ENCODE results near the gene ABCA4. TPM values are rescaled to one million over a fixed set of nuclear protein-coding genes. Genes with fewer than 3 reads are reported as not detected.

The ABCA4 gene
- total RNA-seq, 1 donor from 2014 or later: 6.0 TPM

- TF ChIP-seq CTCF (IDR thresholded peaks at IDR 0.05): no peak
- DNase-seq (ENCODE audit: extremely low spot score, unreplicated experiment): no peak
- peaks cover 55% of the 10 kb centered on the region for H3K4me1 Mint-ChIP-seq (ENCODE audit: unreplicated experiment)
- no peaks in the 10 kb centered on the region for H3K9me3 Mint-ChIP-seq (ENCODE audit: unreplicated experiment)
- peak overlapping the region; percentile 97 for H3K27ac Mint-ChIP-seq (ENCODE audit: unreplicated experiment)
- no peak overlapping the region for H3K4me3 Mint-ChIP-seq (ENCODE audit: unreplicated experiment)
- no peaks in the 10 kb centered on the region for H3K36me3 Mint-ChIP-seq (ENCODE audit: unreplicated experiment)
- no peaks in the 10 kb centered on the region for H3K27me3 Mint-ChIP-seq (ENCODE audit: unreplicated experiment)
Measured at GRCh38 chr1:94098585-94099111, 22.3 kb downstream of the ABCA4 start.

- H3K36me3 Mint-ChIP-seq (ENCODE audit: unreplicated experiment): no peaks in the 10 kb centered on the region
- no peaks in the 10 kb centered on the region for H3K27me3 Mint-ChIP-seq (ENCODE audit: unreplicated experiment)
- DNase-seq (ENCODE audit: extremely low spot score, unreplicated experiment): no peak
- TF ChIP-seq CTCF (IDR thresholded peaks at IDR 0.05): no peak
- H3K4me1 Mint-ChIP-seq (ENCODE audit: unreplicated experiment): peaks cover 71% of the 10 kb centered on the region
- peak overlapping the region; percentile 26 for H3K4me3 Mint-ChIP-seq (ENCODE audit: unreplicated experiment)
- H3K9me3 Mint-ChIP-seq (ENCODE audit: unreplicated experiment): no peaks in the 10 kb centered on the region
- peak overlapping the region; percentile 97 for H3K27ac Mint-ChIP-seq (ENCODE audit: unreplicated experiment)
Measured at GRCh38 chr1:94096797-94097549, 24.0 kb downstream of the ABCA4 start.

GRCh38 chr1:94095744-94096469, 25.0 kb downstream of the ABCA4 start:
- H3K27ac Mint-ChIP-seq (ENCODE audit: unreplicated experiment): peak overlapping the region; percentile 97
- peaks cover 81% of the 10 kb centered on the region for H3K4me1 Mint-ChIP-seq (ENCODE audit: unreplicated experiment)
- DNase-seq (ENCODE audit: extremely low spot score, unreplicated experiment): no peak
- H3K36me3 Mint-ChIP-seq (ENCODE audit: unreplicated experiment): no peaks in the 10 kb centered on the region
- peak overlapping the region; percentile 58 for H3K4me3 Mint-ChIP-seq (ENCODE audit: unreplicated experiment)
- TF ChIP-seq CTCF (IDR thresholded peaks at IDR 0.05): no peak
- no peaks in the 10 kb centered on the region for H3K27me3 Mint-ChIP-seq (ENCODE audit: unreplicated experiment)
- H3K9me3 Mint-ChIP-seq (ENCODE audit: unreplicated experiment): no peaks in the 10 kb centered on the region

GRCh38 chr1:94095112-94095637, 25.8 kb downstream of the ABCA4 start:
- peak; percentile 95 for DNase-seq (ENCODE audit: extremely low spot score, unreplicated experiment)
- Mint-ChIP-seq H3K27ac (ENCODE audit: unreplicated experiment) (peak overlapping the region; percentile 97), H3K9me3 (ENCODE audit: unreplicated experiment) (no peaks in the 10 kb centered on the region), H3K4me3 (ENCODE audit: unreplicated experiment) (peak overlapping the region; percentile 58), H3K4me1 (ENCODE audit: unreplicated experiment) (peaks cover 84% of the 10 kb centered on the region), H3K36me3 (ENCODE audit: unreplicated experiment) (no peaks in the 10 kb centered on the region), H3K27me3 (ENCODE audit: unreplicated experiment) (no peaks in the 10 kb centered on the region)
- no peak for TF ChIP-seq CTCF (IDR thresholded peaks at IDR 0.05)

All from osteocyte (in vitro differentiated cells).